Nephron progenitor cell (in vitro differentiated cells): ENCODE measurements around the gene THEM5.
"Not testable (repeated sequence)": the region's sequence is repeated elsewhere in the genome, so short reads cannot be mapped to it uniquely, and the experiment has no call there.

Experiments used
- DNase-seq: peaks from one replicate; pipeline ENCODE4 v3.0.0; 2021
- H3K27ac Mint-ChIP-seq: 2 replicates; pipeline ENCODE4 v1.8.0; 2021; ENCODE audit warnings: mild to moderate bottlenecking, moderate library complexity, mixed read lengths
- H3K27me3 Mint-ChIP-seq: 2 replicates; pipeline ENCODE4 v1.8.0; 2021; ENCODE audit warnings: mild to moderate bottlenecking, low read depth, mixed read lengths; ENCODE audit not compliant: poor library complexity
- H3K36me3 Mint-ChIP-seq: 2 replicates; pipeline ENCODE4 v1.8.0; 2021; ENCODE audit warnings: low read depth, mixed read lengths
- H3K4me1 Mint-ChIP-seq: 2 replicates; pipeline ENCODE4 v1.8.0; 2021; ENCODE audit warnings: mixed read lengths
- H3K4me3 Mint-ChIP-seq: 2 replicates; pipeline ENCODE4 v1.8.0; 2021; ENCODE audit warnings: mild to moderate bottlenecking, moderate library complexity, mixed read lengths
- H3K9me3 Mint-ChIP-seq: 2 replicates; pipeline ENCODE4 v1.8.0; 2021; ENCODE audit warnings: mild to moderate bottlenecking, moderate library complexity, mixed read lengths
- TF ChIP-seq, protein P1 (sequence below): fragments of 200-600 bp; sonication (generic); IDR thresholded peaks from 2 replicates; pipeline ENCODE4 v1.5.0; 2021; ENCODE audit warnings: antibody characterized with exemption

The THEM5 gene

DNA sequence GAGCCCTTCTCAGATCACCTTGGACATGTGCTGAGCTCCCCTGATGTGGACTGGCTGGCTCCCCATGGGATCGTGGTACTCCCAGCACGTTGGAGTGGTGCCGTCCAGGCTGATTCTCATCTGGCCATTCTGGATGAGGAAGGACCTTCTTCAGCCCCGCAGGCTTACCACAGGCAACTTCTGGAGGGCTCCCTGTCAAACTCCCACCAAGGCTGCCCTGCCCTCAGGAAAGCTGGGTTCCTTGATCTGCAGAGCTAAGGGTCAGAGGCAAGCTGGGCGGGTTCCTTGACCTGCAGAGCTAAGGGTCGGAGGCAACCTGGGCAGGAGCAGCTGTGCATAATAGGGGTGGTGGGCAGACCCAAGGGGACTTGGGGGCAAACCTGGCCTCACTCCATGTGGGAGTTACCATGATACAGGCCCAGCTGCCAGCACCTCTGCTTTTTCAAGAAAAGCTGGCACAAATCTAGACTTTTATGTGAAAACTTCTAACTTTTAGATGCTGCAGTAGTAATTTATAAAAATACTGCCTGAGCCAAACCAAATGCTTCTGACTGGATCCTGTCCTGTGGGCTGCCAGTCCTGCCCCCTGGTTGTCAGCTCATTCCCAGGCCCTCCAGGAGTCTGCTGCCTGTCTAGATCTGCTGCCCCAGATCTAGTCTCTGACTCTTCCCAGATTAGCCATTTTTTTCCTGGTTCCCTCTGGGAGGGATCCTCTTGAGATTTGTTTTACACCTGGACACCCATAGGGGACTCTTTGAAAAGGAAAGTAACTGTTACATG, 5.6 kb upstream of the THEM5 start:
- Mint-ChIP-seq H3K36me3 (no peaks in the 10 kb centered on the region), H3K27me3 (peaks cover 26% of the 10 kb centered on the region), H3K4me1 (no peaks in the 10 kb centered on the region), H3K27ac (no peak overlapping the region), H3K9me3 (no peaks in the 10 kb centered on the region), H3K4me3 (no peak overlapping the region)
- DNase-seq = no peak
- TF ChIP-seq, protein P1, sequence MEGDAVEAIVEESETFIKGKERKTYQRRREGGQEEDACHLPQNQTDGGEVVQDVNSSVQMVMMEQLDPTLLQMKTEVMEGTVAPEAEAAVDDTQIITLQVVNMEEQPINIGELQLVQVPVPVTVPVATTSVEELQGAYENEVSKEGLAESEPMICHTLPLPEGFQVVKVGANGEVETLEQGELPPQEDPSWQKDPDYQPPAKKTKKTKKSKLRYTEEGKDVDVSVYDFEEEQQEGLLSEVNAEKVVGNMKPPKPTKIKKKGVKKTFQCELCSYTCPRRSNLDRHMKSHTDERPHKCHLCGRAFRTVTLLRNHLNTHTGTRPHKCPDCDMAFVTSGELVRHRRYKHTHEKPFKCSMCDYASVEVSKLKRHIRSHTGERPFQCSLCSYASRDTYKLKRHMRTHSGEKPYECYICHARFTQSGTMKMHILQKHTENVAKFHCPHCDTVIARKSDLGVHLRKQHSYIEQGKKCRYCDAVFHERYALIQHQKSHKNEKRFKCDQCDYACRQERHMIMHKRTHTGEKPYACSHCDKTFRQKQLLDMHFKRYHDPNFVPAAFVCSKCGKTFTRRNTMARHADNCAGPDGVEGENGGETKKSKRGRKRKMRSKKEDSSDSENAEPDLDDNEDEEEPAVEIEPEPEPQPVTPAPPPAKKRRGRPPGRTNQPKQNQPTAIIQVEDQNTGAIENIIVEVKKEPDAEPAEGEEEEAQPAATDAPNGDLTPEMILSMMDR = no peak

DNA sequence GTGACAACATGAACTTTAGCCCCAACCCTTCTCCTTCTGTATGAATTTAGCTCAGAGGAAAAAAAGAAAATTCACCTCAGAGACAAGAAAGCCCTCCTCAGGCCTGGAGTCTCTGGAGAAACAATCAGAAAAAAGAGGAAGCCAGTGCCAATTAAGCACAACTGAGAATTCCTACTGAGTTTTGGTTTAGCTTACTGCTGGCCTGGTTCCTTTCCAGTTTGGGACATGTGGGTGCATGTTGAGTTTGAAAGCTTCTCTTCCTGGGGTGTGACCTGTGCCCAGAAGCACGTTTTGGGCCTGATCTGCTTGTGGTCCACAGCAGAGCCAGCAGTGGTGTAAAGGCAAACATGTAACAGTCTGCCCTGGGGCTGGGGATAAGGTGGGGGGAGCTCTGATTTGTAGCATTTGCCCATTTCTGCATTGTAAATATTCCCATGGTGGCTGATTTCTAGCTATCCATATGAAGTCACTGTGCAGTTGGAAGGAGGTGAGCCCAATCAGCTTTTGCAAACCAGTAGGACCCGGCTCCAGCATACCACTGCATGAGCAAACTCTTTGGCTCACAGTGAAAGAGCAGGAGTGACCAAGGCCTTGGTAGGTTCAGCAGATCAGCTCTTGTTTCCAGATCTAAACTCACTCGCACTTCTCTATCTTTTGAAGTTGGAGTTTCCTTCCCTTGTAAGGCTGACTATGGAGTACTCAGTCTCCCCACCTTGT, 4.7 kb upstream of the THEM5 start:
- Mint-ChIP-seq H3K36me3 (no peaks in the 10 kb centered on the region), H3K27ac (no peak overlapping the region), H3K4me1 (no peaks in the 10 kb centered on the region), H3K9me3 (no peaks in the 10 kb centered on the region), H3K4me3 (no peak overlapping the region), H3K27me3 (peaks cover 31% of the 10 kb centered on the region)
- DNase-seq = no peak
- TF ChIP-seq, protein P1 = no peak

DNA sequence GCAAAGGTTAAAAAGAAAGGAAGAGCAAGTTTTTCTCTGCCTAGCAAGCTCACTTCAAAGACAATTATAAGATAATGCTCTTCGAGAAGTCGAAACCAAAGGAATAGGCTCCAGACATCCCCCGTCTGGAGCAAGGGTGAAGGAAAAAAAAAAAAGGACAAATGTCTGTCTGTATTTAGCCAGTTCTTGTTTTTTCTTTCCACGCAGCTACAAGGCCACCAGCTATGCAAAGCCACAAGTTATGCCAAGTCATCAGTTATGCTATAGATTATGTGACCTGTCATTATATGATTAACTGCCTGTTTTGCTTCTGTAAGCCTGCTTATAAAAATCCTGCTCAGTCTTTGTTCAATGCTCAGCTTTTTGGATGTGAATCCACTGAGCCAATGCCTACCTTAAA, 2.4 kb upstream of the THEM5 start:
- no peak overlapping the region for H3K4me3 Mint-ChIP-seq
- no peaks in the 10 kb centered on the region for H3K36me3 Mint-ChIP-seq
- no peak overlapping the region for H3K27ac Mint-ChIP-seq
- H3K9me3 Mint-ChIP-seq = no peaks in the 10 kb centered on the region
- H3K4me1 Mint-ChIP-seq = no peaks in the 10 kb centered on the region
- H3K27me3 Mint-ChIP-seq = peaks cover 42% of the 10 kb centered on the region
- DNase-seq = no peak
- TF ChIP-seq, protein P1 = no peak

DNA sequence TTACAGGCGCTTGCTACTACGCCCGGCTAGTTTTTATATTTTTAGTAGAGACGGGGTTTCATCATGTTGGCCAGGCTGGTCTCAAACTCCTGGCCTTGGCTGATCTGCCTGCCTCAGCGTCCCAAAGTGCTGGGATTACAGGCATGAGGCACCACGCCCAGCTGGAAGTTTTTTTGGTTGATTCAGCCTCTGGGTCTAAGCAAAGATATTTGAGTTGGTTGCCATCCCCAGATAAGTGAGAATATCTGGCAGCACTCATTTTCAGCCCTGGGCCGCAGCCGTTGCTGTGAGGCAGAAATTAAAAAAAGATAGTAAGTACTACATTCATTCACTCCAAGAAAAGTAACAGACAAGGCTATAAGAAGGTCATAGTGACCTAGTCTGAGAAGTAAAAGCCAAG, 2.0 kb upstream of the THEM5 start:
- not testable (repeated sequence) for H3K27ac Mint-ChIP-seq, H3K4me1 Mint-ChIP-seq, H3K4me3 Mint-ChIP-seq, DNase-seq, H3K36me3 Mint-ChIP-seq, H3K9me3 Mint-ChIP-seq
- H3K27me3 Mint-ChIP-seq = peaks cover 38% of the 10 kb centered on the region

DNA sequence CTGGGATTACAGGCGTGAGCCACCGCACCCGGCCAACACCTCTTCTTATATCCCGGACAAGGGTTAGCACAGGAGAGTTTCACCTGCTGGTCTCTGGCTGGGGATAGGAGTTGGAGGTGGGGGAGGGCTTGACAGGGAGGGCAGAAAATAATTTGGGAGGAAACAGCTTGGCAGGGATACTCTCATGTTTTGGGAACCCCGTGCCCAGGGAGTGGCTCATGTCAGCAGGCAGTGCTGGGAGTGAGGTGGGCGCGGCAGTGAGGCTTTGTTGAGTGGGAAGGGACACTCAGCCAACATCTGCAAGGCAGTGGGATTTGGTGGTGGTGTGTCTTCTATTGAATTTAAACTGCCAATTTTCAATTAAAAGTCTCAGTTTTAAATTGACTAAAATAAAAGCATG, 1.1 kb upstream of the THEM5 start:
- Mint-ChIP-seq H3K4me1 (no peaks in the 10 kb centered on the region), H3K36me3 (no peaks in the 10 kb centered on the region), H3K4me3 (no peak overlapping the region), H3K27ac (no peak overlapping the region), H3K27me3 (peaks cover 33% of the 10 kb centered on the region), H3K9me3 (no peaks in the 10 kb centered on the region)
- TF ChIP-seq, protein P1 = no peak
- no peak for DNase-seq

DNA sequence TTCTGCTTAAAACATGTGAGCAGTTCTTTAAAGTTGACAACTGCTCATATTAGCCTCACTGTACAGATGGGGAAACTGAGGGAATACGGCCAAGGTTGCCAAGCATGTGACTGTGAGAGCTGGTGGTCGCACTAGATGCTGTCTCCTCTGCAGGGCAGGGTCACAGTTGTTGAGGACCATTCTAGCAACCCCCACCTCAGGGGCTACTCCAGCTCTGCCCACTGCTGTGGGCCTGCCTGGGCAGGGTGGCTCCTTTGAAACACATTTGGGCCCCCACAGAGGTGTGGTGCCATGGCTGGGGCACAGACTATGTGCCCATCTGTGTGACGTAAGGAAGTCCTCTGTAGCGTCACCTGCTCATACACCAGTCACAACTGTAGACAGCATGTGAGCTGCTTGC, 779 bp downstream of the THEM5 start:
- H3K9me3 Mint-ChIP-seq = no peaks in the 10 kb centered on the region
- no peak for DNase-seq
- TF ChIP-seq, protein P1 = no peak
- H3K27me3 Mint-ChIP-seq = peaks cover 32% of the 10 kb centered on the region
- H3K4me3 Mint-ChIP-seq = no peak overlapping the region
- no peaks in the 10 kb centered on the region for H3K4me1 Mint-ChIP-seq
- H3K27ac Mint-ChIP-seq = no peak overlapping the region
- no peaks in the 10 kb centered on the region for H3K36me3 Mint-ChIP-seq
